Cardiac septum (tissue), 1 donor: ENCODE results near the gene EHHADH. TPM values are rescaled to one million over a fixed set of nuclear protein-coding genes. Genes with fewer than 3 reads are reported as not detected.
"Not testable (repeated sequence)": the region's sequence is repeated elsewhere in the genome, so short reads cannot be mapped to it uniquely, and the experiment has no call there.

Source experiments
- DNase-seq: peaks from one replicate; pipeline ENCODE4 v3.0.0-alpha.2; 2020; ENCODE audit warnings: low spot score
- intact Hi-C: fragments of 100-400 bp; cut with DNase I; formaldehyde crosslinking; loops from one replicate; pipeline ENCODE4 v1.14.0; 2022
- total RNA-seq: library from RNA; stranded (reverse); fragmentation: NEBNext Ultra II Directional; extraction: Animal tissue kit (Norgen Biotek cat#: 25700); gene quantifications from one replicate; pipeline ENCODE4 v1.2.1, GENCODE V29; 2021
- donor health status: DM: no; HTN: no; CAD: no.

The EHHADH gene
- total RNA-seq, 1 donor from 2014 or later = 17.7 TPM

DNA sequence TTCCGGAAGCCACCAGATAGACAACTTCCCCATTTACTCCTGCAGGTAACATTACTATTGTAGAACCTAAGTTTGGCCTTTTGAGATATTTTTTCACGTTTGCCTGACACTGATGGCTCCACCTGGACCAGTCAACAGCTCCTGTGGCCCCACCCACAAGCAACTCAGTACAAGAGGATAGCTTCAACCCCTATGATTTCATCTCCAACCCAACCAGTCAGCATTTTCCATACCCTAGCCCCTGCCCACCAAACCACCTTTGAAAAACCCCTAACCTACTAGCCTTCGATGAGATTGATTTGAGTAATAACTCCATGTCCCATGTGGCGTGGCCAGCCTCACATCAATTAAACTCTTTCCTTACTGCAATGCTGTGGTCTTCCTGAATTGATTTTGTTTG lies 950 bp upstream of the EHHADH start:
- intact Hi-C loops = no loop called here
- no peak for DNase-seq

DNA sequence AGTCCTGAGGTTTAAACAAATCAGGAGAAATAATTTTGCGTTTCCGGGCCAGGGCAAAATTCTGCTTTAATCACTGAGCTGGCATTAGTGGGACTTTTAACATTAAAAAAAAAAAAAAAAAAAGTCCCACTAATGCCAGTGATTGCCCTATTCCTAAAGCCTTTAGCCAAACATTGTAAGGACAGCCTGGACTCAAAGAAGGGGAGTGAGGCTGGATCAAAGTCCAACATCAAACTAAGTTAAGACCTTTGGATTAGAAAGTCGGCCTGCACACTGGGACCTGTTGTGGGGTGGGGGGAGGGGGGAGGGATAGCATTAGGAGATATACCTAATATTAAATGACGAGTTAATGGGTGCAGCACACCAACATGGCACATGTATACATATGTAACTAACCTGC lies 716 bp downstream of the EHHADH start:
- DNase-seq, intact Hi-C loops: not testable (repeated sequence)

- intact Hi-C loops = no loop called here
- no peak for DNase-seq
Observed at GRCh38 chr3:185251272-185251671, 2.6 kb downstream of the EHHADH start.

DNA sequence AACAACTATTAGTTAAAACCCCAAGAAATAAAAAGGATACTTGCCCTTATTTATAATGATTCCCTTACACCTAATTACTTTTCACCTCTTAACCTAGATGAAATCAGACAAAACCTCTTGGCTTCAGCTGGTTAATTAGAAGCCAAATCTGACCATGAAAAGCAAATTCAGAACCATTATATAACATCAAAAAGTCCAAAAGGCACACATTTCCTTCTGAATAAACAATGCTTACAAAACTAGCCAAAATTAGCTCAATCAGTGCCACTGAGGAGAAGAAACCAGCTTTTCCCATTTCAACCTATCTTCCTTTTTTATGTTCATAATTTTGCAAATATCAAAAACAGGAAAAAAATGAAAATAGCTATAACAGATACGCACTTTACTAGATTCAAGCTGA lies 3.2 kb downstream of the EHHADH start:
- DNase-seq = no peak
- intact Hi-C loops = no loop called here

GRCh38 chr3:185250247-185250646 lies 3.6 kb downstream of the EHHADH start:
- no peak for DNase-seq
- intact Hi-C loops = no loop called here

- DNase-seq = no peak
Observed at GRCh38 chr3:185242642-185243041, 11.2 kb downstream of the EHHADH start.

GRCh38 chr3:185236969-185237368 lies 16.9 kb downstream of the EHHADH start:
- DNase-seq = no peak
- intact Hi-C loops = no loop called here

More at GRCh38 chr3:185242642-185243041, 11.2 kb downstream of the EHHADH start:
- intact Hi-C loops = no loop called here

- intact Hi-C loops = no loop called here
- DNase-seq = no peak
Observed at GRCh38 chr3:185233328-185233727, 20.5 kb downstream of the EHHADH start.

GRCh38 chr3:185226526-185226925 lies 27.3 kb downstream of the EHHADH start:
- DNase-seq, intact Hi-C loops: not testable (repeated sequence)

GRCh38 chr3:185225523-185225922 lies 28.3 kb downstream of the EHHADH start:
- DNase-seq = no peak
- intact Hi-C loops = no loop called here

DNA sequence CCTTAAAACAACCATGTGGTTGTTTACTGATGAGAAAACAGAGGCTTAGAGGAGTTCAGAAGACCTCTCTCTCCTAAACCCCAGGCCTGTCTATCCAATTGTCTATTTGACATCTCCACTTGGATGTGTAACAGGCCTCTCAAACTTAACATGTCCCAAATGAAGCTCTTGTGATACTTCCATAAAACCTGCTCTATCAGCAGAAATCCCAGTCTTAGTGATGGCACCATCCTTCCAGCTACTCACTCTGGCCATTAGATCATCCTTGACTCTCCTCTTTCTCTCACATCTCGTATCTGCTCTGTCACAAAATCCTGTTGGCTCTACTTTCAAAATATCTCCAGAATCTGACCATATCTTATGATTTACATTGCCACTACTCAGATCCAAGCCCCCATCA lies 28.8 kb downstream of the EHHADH start:
- intact Hi-C loops = no loop called here
- DNase-seq = no peak

DNA sequence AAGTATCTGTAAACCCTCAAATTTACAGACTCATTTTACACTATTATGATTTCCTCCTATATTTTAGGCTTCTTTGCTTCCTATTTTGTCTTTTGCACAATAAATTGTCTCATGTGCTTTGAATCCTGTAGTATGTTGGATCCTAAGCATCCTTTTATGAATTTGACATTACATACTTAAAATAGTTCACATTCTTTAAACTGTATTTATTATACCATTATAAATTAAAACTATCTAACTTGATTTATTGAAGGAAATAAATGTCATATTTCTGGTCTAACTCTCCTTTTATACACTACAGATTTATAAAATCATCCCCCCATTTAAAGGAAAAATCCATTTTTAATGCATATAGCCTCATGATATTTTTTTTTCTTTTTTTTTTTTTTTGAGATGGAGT lies 32.6 kb downstream of the EHHADH start:
- intact Hi-C loops = no loop called here
- no peak for DNase-seq

DNA sequence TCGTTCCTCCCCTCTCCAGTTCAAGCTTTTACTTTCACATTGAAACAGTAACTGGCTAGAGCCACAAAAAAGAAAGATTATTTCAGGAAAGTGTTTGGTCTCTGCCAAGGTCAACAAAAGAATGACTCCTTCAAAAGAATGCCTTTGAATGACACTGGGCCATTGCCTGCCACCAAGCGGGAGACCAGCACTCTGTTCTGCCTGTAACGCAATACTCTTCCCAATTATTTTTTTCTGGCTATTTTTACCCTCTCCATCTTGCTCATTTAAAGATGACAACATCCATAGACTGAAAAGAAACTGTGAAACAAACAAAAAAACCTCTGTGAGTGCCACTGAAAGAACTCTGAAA lies 37.3 kb downstream of the EHHADH start:
- intact Hi-C loops = no loop called here
- no peak for DNase-seq

- DNase-seq = no peak
- intact Hi-C loops = no loop called here
Observed at GRCh38 chr3:185215873-185216606, 37.8 kb downstream of the EHHADH start.

DNA sequence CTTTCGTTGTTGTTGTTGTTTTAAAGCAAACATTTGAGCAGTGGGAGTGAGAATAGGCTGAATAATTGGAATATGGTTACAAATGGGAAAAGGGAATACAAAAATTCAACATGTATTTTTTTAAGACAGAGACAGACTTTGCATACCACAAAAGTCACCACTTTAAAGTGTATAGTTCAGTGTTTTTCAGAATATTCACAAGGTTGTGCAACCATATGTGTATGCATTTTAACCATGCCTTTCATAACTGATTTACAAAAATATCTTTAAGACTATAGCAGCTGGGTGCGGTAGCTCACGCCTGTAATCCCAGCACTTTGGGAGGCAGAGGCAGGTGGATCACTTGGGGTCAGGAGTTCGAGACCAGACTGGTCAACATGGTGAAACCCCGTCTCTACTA lies 41.3 kb downstream of the EHHADH start:
- no peak for DNase-seq
- intact Hi-C loops = no loop called here

- intact Hi-C loops = no loop called here
- DNase-seq = no peak
Observed at GRCh38 chr3:185212086-185212485, 41.8 kb downstream of the EHHADH start.

DNA sequence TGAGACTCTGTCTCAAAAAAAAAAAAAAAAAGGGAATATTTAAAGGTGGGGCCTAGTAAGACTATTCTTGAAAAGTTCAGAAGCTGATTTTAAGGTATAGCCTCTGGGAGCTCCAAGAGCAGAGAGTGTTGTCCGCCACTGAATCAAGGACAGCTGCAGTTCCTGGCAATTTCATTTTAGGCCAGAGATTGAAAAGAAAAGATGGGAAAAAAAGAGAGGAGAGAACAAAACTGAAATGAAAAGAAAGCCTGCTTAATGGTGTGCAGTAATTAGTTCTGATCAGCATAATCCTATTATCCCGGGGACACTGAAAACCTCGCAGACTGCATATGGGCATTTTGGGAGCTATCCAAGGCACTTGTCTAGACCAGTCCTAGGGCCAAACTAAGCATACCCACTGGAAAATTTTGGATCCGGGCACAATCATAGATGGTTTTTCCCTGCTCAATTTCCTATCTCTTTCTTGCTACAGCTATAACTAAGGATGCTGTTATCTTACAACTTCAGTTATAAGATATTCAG lies 43.2 kb downstream of the EHHADH start:
- intact Hi-C loops = no loop called here
- no peak for DNase-seq

DNA sequence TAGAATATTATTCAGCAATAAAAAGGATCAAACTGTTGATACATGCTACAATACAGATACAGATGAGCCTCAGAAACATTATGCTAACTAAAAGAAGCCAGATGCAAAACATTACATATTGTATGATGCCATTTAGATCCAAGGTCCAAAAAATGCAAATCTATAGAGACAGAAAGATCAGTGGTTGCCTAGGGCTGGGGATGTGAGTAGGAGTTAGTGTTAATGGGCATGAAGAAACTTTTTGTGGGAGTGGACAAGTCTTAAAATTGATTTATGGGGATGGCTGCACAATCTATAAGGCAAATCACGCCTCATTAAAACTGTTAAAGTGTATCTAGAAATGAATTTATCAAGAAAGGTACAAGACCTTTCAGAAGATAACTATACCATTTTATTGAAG lies 45.0 kb downstream of the EHHADH start:
- intact Hi-C loops = no loop called here
- no peak for DNase-seq

GRCh38 chr3:185207931-185208746 lies 45.7 kb downstream of the EHHADH start:
- DNase-seq = no peak
- intact Hi-C loops = no loop called here

GRCh38 chr3:185207481-185207880 lies 46.4 kb downstream of the EHHADH start:
- intact Hi-C loops = no loop called here
- no peak for DNase-seq

- no peak for DNase-seq
- intact Hi-C loops = no loop called here
Observed at GRCh38 chr3:185205865-185206264, 48.0 kb downstream of the EHHADH start.
